ENCODE measurements around the gene SPINT1.

DNA sequence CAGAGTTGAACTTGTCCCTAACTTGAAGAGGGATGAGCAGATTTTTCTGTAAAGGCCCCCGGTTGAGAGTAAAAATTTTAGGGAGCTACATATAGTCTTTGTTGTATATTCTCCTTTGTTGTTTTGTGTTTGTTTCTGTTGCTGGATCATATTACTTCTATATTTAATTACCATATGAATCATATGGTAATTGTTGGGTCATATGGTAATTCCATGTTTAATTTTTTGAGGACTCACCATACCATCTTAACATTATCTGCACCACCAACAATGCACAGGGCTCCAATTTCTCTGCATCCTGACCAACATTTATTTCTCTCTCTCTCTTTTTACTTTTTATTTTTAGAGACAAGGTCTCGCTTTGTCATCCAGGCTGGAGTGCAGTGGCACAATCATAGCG, 44.3 kb upstream of the SPINT1 start:
- TF ChIP-seq EP300 (IDR thresholded peaks at IDR 0.05; ENCODE audit: borderline replicate concordance): no peak
- no peak for TF ChIP-seq CEBPB (IDR thresholded peaks at IDR 0.05)
- no peak for TF ChIP-seq NFIC (IDR thresholded peaks at IDR 0.05)
- TF ChIP-seq, protein P1, sequence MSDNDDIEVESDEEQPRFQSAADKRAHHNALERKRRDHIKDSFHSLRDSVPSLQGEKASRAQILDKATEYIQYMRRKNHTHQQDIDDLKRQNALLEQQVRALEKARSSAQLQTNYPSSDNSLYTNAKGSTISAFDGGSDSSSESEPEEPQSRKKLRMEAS (IDR thresholded peaks at IDR 0.05): no peak
- TF ChIP-seq TAF1 (IDR thresholded peaks at IDR 0.05; ENCODE audit: low read depth): no peak
- TF ChIP-seq, protein P2, sequence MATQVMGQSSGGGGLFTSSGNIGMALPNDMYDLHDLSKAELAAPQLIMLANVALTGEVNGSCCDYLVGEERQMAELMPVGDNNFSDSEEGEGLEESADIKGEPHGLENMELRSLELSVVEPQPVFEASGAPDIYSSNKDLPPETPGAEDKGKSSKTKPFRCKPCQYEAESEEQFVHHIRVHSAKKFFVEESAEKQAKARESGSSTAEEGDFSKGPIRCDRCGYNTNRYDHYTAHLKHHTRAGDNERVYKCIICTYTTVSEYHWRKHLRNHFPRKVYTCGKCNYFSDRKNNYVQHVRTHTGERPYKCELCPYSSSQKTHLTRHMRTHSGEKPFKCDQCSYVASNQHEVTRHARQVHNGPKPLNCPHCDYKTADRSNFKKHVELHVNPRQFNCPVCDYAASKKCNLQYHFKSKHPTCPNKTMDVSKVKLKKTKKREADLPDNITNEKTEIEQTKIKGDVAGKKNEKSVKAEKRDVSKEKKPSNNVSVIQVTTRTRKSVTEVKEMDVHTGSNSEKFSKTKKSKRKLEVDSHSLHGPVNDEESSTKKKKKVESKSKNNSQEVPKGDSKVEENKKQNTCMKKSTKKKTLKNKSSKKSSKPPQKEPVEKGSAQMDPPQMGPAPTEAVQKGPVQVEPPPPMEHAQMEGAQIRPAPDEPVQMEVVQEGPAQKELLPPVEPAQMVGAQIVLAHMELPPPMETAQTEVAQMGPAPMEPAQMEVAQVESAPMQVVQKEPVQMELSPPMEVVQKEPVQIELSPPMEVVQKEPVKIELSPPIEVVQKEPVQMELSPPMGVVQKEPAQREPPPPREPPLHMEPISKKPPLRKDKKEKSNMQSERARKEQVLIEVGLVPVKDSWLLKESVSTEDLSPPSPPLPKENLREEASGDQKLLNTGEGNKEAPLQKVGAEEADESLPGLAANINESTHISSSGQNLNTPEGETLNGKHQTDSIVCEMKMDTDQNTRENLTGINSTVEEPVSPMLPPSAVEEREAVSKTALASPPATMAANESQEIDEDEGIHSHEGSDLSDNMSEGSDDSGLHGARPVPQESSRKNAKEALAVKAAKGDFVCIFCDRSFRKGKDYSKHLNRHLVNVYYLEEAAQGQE (IDR thresholded peaks at IDR 0.05; ENCODE audit: low read depth): no peak

All from Ishikawa (cell line).